Stimulated activated CD4-positive, alpha-beta T cell treated with anti-CD3 and anti-CD28 coated beads, Interleukin-15, amount 100 ng/mL, for 1 hour (primary cell): ENCODE data around the gene CRCP.
"Not testable (repeated sequence)": the region's sequence is repeated elsewhere in the genome, so short reads cannot be mapped to it uniquely, and the experiment has no call there.

Experiments
- DNase-seq, 2 donors: peaks; one replicate each; pipeline ENCODE4 v3.0.0-alpha.2; 2020; ENCODE audit warnings: low read depth in 1 of 2, low spot score in 1 of 2

Gene CRCP

GRCh38 chr7:66152371-66153191 lies 37.9 kb downstream of the CRCP start:
- no peak for DNase-seq

- DNase-seq, result no peak
Measured at GRCh38 chr7:66153691-66154090, 39.0 kb downstream of the CRCP start.

- DNase-seq, result not testable (repeated sequence)
Measured at GRCh38 chr7:66156035-66156434, 41.4 kb downstream of the CRCP start.

- DNase-seq, result no peak
Measured at GRCh38 chr7:66157060-66157459, 42.4 kb downstream of the CRCP start.

GRCh38 chr7:66162622-66163021 lies 48.0 kb downstream of the CRCP start:
- no peak for DNase-seq

- no peak for DNase-seq
Measured at GRCh38 chr7:66163186-66163610, 48.6 kb downstream of the CRCP start.

GRCh38 chr7:66164356-66164755 lies 49.7 kb downstream of the CRCP start:
- no peak for DNase-seq

GRCh38 chr7:66167773-66168387 lies 53.2 kb downstream of the CRCP start:
- no peak for DNase-seq

GRCh38 chr7:66169616-66170015 lies 55.0 kb downstream of the CRCP start:
- DNase-seq, result no peak

- no peak for DNase-seq
Measured at GRCh38 chr7:66170309-66171231, 55.9 kb downstream of the CRCP start.

GRCh38 chr7:66172536-66173401 lies 58.1 kb downstream of the CRCP start:
- not testable (repeated sequence) for DNase-seq

GRCh38 chr7:66173856-66174255 lies 59.2 kb downstream of the CRCP start:
- no peak for DNase-seq

- not testable (repeated sequence) for DNase-seq
Measured at GRCh38 chr7:66175006-66175405, 60.4 kb downstream of the CRCP start.

- no peak for DNase-seq
Measured at GRCh38 chr7:66176914-66177313, 62.3 kb downstream of the CRCP start.

GRCh38 chr7:66178258-66178657 lies 63.6 kb downstream of the CRCP start:
- no peak for DNase-seq

- no peak for DNase-seq
Measured at GRCh38 chr7:66181329-66181728, 66.7 kb downstream of the CRCP start.

GRCh38 chr7:66181845-66182244 lies 67.2 kb downstream of the CRCP start:
- DNase-seq, result no peak

- DNase-seq, result no peak
Measured at GRCh38 chr7:66182920-66183319, 68.3 kb downstream of the CRCP start.

GRCh38 chr7:66183700-66184099 lies 69.1 kb downstream of the CRCP start:
- no peak for DNase-seq

- no peak for DNase-seq
Measured at GRCh38 chr7:66185680-66186187, 71.1 kb downstream of the CRCP start.
